Measurements from ENCODE around the gene SYVN1. TPM values are rescaled to one million over a fixed set of nuclear protein-coding genes. Genes with fewer than 3 reads are reported as not detected.
"Not testable (repeated sequence)": the region's sequence is repeated elsewhere in the genome, so short reads cannot be mapped to it uniquely, and the experiment has no call there.

The SYVN1 gene
- total RNA-seq, 4 donors from 2014 or later = 52.7 to 61.2 (median 56.9) TPM

DNA sequence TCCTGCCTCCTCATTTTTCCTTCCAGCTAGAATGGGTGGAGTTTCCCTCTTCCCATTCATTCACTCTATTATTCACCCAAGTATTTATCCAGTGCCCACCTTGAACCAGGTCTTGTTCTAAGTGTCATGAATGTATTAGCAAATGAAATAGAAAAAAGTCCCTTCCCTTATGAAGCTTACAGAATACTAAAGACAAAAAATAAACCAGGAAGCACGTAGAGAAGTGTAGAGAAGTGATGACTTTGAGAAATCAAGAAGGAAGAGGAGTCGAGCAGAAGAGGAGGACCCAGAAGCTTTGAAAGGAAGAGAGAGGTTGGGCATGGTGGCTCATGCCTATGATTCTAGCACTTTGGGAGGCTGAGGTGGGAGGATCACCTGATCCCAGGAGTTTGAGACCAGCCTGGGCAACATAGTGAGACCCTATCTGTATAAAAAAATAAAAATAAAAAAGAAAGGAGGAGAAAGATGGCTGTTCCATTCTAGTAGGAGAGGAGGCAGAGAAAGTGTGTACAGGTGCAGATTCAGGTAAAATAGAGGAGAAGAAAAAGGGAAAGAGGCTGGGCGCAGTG, 17.1 kb upstream of the SYVN1 start:
- 72% methylated on average over 3 of the region's 3 CpGs for whole genome bisulfite sequencing
- Histone ChIP-seq H3K9me3 (no peaks in the 10 kb centered on the region), H3K27me3 (no peaks in the 10 kb centered on the region), H3K27ac (no peak overlapping the region), H3K4me3 (no peak overlapping the region), H3K36me3 (no peaks in the 10 kb centered on the region), H3K4me1 (peaks cover 10% of the 10 kb centered on the region)
- DNase-seq (ENCODE audit: low spot score in 2 of 2) = peak in 1 of 2 donors; percentile 28
- TF ChIP-seq POLR2A (IDR thresholded peaks at IDR 0.05) (no peak), POLR2AphosphoS5 (IDR thresholded peaks at IDR 0.05) (no peak), EP300 (IDR thresholded peaks at IDR 0.05) (no peak)
- TF ChIP-seq, protein P1, sequence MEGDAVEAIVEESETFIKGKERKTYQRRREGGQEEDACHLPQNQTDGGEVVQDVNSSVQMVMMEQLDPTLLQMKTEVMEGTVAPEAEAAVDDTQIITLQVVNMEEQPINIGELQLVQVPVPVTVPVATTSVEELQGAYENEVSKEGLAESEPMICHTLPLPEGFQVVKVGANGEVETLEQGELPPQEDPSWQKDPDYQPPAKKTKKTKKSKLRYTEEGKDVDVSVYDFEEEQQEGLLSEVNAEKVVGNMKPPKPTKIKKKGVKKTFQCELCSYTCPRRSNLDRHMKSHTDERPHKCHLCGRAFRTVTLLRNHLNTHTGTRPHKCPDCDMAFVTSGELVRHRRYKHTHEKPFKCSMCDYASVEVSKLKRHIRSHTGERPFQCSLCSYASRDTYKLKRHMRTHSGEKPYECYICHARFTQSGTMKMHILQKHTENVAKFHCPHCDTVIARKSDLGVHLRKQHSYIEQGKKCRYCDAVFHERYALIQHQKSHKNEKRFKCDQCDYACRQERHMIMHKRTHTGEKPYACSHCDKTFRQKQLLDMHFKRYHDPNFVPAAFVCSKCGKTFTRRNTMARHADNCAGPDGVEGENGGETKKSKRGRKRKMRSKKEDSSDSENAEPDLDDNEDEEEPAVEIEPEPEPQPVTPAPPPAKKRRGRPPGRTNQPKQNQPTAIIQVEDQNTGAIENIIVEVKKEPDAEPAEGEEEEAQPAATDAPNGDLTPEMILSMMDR (IDR thresholded peaks at IDR 0.05) = no peak

DNA sequence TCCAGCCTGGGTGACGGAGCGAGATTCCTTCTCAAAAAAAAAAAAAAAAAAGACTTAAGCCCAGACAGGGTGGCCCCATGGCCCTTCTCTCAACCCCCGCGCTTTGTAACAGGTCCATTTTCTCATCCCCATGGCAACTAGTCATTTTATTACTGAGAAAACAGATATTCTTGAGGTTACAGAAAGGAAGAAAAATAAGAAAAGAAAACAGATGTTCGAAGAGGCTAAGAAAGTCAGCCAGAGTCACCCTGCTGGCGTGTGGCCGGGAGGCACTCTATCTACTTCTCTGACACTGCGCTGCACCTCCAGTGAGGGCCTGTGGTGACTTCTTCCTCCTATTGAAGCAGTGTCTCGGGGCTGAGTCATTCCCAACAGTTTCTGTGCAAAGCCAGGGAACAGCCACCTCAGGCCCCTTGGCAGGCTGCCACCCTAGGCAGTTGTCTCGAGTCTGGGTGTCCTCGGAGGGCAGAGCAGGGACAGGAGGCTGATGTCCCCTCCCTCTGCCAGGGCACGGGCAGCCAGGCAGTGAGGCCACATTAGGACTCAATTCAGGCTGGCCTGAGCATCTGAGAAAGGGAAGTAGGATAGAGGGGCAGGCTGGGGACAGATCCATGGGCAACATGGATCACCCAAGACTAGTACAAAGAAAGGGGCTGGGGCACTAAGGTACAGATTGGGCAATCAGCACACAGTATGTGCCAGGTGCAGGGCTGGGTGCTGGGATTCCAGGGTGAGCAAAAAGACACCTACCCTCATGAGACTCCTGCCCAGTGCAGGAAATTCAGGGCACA, 16.4 kb upstream of the SYVN1 start:
- TF ChIP-seq, protein P1 (IDR thresholded peaks at IDR 0.05) = no peak
- TF ChIP-seq EP300 (IDR thresholded peaks at IDR 0.05) (no peak), POLR2A (IDR thresholded peaks at IDR 0.05) (no peak), POLR2AphosphoS5 (IDR thresholded peaks at IDR 0.05) (no peak)
- H3K4me1 ChIP-seq = peaks cover 10% of the 10 kb centered on the region
- DNase-seq (ENCODE audit: low spot score in 2 of 2) = peak; percentile 85 to 86
- H3K36me3 ChIP-seq = no peaks in the 10 kb centered on the region
- no peak overlapping the region for H3K4me3 ChIP-seq
- no peaks in the 10 kb centered on the region for H3K27me3 ChIP-seq
- H3K9me3 ChIP-seq = no peaks in the 10 kb centered on the region
- WGBS = 31% methylated on average over 9 of the region's 12 CpGs
- no peak overlapping the region for H3K27ac ChIP-seq

DNA sequence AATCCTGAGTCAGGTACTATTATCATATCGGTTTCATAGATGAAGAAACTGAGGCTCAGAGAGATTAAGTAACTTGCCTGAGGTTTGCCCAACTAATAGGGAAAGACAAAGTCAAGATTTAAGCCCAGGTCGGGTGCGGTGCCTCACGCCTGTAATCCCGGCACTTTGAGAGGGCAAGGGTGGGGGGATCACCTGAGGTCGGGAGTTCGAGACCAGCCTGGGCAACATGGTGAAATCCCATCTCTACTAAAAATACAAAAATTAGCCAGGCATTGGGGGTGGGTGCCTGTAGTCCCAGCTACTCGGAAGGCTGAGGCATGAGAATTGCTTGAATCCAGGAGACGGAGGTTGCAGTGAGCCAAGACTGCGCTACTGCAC, 15.8 kb upstream of the SYVN1 start:
- not testable (repeated sequence) for H3K27me3 ChIP-seq, H3K4me1 ChIP-seq
- WGBS = 69% methylated on average over 10 of the region's 10 CpGs

DNA sequence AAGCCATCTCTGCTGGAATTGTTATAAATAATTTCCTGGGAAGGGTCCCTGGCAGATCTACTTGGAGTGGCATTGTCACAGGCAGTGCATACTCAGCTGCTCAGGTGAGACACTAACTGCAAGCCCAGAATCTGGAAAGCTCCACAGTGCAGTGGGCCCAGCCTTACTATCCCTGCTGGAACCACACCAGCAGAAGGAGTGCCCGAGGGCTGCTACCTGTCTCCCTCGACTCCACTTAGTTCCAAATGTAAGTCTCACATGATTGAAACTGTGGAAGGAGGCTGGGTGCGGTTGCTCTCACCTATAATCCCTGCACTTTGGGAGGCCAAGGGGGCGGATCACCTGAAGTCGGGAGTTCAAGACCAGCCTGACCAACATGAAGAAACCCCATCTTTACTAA, 14.3 kb upstream of the SYVN1 start:
- H3K4me3 ChIP-seq = no peak overlapping the region
- H3K9me3 ChIP-seq = no peaks in the 10 kb centered on the region
- no peak overlapping the region for H3K27ac ChIP-seq
- TF ChIP-seq POLR2AphosphoS5 (IDR thresholded peaks at IDR 0.05) (no peak), EP300 (IDR thresholded peaks at IDR 0.05) (no peak)
- DNase-seq (ENCODE audit: low spot score in 2 of 2) = peak in 1 of 2 donors; percentile 46
- peaks cover 10% of the 10 kb centered on the region for H3K4me1 ChIP-seq
- no peaks in the 10 kb centered on the region for H3K27me3 ChIP-seq
- 74% methylated on average over 5 of the region's 5 CpGs for WGBS
- no peaks in the 10 kb centered on the region for H3K36me3 ChIP-seq

More for the DNA sequence above, 15.8 kb upstream of the SYVN1 start:
- DNase-seq (ENCODE audit: low spot score in 2 of 2) = peak in 1 of 2 donors; percentile 44
- not testable (repeated sequence) for H3K9me3 ChIP-seq, H3K36me3 ChIP-seq, H3K27ac ChIP-seq, H3K4me3 ChIP-seq

DNA sequence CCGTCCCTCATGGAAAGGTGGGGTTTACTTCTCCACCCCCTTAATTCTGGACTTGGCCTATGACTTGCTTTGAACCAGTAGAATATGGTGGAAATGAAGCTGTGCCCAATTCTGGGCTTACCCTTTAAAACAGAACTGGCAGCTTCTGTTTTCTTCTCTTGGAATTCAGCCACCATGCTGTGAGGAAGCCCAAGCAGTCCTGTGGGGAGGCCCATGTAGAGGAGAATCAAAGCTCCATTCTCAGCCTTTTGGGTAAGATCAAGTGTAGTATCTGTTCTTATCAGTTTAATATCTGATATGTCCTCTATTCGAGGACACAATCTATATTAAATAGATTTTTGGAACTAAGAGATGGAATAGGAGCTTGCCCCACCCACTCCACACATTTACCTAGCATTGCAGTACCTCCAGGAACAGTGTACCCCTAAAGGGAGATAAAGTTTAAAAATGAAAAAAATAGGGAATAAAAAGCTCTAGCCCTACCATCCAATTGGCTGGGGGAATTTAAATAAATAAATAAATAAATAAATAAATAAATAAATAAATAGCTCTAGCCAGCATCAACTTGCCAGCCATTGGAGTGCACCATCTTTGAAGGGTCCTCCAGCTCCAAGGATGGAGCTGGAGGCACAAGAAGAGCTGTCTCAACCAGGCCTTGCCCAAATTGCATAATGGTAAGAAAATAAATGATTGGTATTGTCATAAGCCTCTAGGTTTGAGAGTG, 13.2 kb upstream of the SYVN1 start:
- H3K27ac ChIP-seq = no peak overlapping the region
- H3K4me3 ChIP-seq = no peak overlapping the region
- TF ChIP-seq EP300 (IDR thresholded peaks at IDR 0.05) (no peak), POLR2AphosphoS5 (IDR thresholded peaks at IDR 0.05) (no peak)
- no peaks in the 10 kb centered on the region for H3K27me3 ChIP-seq
- no peaks in the 10 kb centered on the region for H3K36me3 ChIP-seq
- no peaks in the 10 kb centered on the region for H3K9me3 ChIP-seq
- H3K4me1 ChIP-seq = peaks cover 10% of the 10 kb centered on the region
- WGBS = 90% methylated on average over 2 of the region's 2 CpGs
- no peak for DNase-seq (ENCODE audit: low spot score in 2 of 2)

DNA sequence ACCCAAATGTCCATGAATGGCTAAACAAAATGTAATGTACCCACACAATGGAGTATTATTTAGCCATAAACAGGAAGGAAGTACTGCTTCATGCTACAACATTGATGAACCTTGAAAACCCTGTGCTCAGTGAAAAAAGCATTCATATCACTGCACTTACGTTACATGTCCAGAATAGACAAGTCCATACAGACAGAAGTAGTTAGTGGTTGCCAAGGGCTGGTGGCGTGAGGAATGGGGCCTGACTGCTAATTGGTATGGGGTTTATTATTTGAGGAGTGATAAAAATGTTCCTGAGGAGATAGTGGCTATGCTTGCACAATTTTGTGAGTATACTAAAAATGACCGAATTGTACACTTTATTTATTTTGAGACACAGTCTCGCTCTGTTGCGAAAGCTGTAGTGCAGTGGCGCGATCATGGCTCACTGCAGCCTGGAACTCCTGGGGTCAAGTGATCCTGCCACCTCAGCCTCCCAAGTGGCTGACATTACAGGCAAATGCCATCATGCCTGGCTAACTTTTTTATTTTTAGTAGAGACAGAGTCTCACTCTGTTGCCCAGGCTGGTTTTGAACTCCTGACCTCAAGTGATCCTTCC, 7.7 kb upstream of the SYVN1 start:
- no peaks in the 10 kb centered on the region for H3K27me3 ChIP-seq
- no peaks in the 10 kb centered on the region for H3K4me1 ChIP-seq
- TF ChIP-seq POLR2AphosphoS5 (IDR thresholded peaks at IDR 0.05) = no peak
- TF ChIP-seq POLR2A (IDR thresholded peaks at IDR 0.05) = no peak
- TF ChIP-seq, protein P1 (IDR thresholded peaks at IDR 0.05) = no peak
- TF ChIP-seq EP300 (IDR thresholded peaks at IDR 0.05) = no peak
- H3K9me3 ChIP-seq = no peaks in the 10 kb centered on the region
- DNase-seq (ENCODE audit: low spot score in 2 of 2) = peak in 1 of 2 donors; percentile 10
- H3K36me3 ChIP-seq = no peaks in the 10 kb centered on the region
- H3K27ac ChIP-seq = no peak overlapping the region
- WGBS = 84% methylated on average over 7 of the region's 7 CpGs
- no peak overlapping the region for H3K4me3 ChIP-seq

All from suprapubic skin (tissue), 4 donors.